NCI-H146 treated with DMSO at 0.1 percent for 48 hours (cell line): ENCODE measurements around the gene PRIM2.
A peak's percentile ranks its signal among the peaks of the same experiment; 100 is the strongest.
"Not testable (repeated sequence)": the region's sequence is repeated elsewhere in the genome, so short reads cannot be mapped to it uniquely, and the experiment has no call there.

ENCODE experiments used
- DNase-seq: peaks from one replicate; lab custom pipeline; 2025; ENCODE audit not compliant: unreplicated experiment; lab: John Stamatoyannopoulos, UW

Gene PRIM2

DNA sequence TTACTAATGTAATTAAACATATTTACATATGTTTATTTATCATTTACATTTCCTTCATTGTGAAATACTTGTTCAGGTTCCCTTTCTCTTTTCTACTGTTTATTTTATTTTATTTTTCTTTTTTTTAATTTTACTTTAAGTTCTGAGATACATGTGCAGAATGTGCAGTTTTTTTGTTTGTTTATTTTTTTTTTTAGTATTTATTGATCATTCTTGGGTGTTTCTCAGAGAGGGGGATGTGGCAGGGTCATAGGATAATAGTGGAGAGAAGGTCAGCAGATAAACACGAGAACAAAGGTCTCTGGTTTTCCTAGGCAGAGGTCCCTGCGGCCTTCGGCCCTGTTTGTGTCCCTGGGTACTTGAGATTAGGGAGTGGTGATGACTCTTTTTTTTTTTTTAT lies 8.7 kb upstream of the PRIM2 start:
- DNase-seq, result not testable (repeated sequence)

DNA sequence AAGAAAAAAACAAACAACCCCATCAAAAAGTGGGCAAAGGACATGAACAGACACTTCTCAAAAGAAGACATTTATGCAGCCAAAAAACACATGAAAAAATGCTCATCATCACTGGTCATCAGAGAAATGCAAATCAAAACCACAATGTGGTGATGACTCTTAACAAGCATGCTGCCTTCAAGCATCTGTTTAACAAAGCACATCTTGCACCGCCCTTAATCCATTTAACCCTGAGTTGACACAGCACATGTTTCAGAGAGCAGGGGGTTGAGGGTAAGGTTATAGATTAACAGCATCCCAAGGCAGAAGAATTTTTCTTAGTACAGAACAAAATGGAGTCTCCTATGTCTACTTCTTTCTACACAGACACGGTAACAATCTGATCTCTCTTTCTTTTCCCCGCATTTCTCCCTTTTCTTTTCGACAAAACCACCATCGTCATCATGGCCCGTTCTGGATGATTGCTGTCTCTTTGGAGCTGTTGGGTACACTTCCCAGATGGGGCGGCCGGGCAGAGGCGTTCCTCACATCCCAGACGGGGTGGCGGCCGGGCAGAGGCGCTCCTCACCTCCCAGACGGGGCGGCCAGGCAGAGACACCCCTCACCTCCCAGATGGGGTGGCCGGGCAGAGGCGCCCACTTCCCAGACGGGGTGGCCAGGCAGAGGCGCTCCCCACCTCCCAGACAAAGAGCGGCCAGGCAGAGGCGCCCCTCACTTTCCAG lies 7.2 kb upstream of the PRIM2 start:
- DNase-seq, result not testable (repeated sequence)

DNA sequence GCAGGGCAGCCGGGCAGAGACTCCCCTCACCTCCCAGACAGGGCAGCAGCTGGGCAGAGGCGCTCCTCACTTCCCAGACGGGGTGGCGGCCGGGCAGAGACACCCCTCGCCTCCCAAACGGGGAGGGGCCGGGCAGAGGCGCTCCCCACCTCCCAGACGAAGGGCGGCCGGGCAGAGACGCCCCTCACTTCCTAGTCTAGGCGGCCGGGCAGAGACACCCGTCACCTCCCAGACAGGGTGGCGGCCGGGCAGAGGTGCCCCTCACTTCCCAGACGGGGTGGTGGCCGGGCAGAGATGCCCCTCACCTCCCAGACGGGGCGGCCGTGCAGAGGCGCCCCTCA lies 6.6 kb upstream of the PRIM2 start:
- DNase-seq, result no peak

DNA sequence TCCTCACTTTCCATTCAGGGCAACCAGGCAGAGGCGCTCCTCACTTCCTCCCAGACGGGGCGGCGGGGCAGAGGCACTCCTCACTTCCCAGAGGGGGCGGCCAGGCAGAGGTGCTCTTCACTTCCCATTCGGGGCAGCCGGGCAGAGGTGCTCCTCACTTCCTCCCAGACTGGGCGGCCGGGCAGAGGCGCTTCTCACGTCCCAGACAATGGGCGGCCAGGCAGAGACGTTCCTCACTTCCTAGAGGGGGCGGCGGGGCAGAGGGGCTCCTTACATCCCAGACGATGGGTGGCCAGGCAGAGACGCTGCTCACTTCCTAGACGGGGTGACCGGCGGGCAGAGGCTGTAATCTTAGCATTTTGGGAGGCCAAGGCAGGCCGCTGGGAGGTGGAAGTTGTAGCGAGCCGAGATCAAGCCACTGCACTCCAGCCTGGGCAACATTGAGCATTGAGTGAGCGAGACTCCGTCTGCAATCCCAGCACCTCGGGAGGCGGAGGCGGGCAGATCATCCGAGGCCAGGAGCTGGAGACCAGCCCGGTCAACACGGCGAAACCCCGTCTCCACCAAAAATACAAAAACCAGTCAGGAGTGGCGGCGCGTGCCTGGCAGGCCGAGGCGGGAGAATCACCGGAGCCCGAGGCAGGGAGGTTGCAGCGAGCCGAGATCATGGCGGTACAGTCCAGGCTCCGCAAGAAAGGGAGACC lies 6.0 kb upstream of the PRIM2 start:
- DNase-seq, result not testable (repeated sequence)

DNA sequence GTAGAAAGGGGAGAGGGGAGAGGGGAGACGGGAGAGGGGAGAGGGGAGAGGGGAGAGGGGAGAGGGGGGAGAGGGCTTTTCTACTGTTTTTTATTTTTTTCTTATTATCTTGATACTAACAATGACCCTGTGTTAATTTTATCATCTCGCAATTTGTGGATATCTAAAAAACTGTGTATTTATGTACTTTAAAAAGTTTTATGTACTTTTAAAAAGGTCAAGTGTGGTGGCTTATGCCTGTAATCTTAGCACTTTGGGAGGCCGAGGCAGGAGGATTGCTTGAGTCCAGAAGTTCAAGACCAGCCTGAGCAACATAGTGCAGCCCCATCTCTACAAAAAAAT lies 5.5 kb upstream of the PRIM2 start:
- DNase-seq, result no peak

DNA sequence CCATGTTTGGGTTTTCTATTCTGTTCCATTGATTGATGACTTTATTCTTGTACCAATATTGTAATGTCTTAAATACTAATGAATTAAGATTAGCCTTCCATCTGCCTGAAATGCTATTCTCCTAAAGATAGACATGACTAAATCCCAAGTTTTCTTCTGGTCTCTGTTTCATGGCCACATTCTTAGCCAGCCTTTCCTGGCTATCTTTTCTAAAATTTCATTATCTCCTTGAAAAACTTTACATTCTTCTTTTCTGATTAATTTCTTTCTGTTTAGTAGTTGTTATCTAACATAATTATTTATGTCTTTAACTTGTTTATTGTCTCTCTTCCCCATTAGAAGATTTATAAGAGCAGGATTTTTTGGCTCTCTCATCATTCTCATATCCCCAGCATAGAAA lies 4.4 kb upstream of the PRIM2 start:
- no peak for DNase-seq

DNA sequence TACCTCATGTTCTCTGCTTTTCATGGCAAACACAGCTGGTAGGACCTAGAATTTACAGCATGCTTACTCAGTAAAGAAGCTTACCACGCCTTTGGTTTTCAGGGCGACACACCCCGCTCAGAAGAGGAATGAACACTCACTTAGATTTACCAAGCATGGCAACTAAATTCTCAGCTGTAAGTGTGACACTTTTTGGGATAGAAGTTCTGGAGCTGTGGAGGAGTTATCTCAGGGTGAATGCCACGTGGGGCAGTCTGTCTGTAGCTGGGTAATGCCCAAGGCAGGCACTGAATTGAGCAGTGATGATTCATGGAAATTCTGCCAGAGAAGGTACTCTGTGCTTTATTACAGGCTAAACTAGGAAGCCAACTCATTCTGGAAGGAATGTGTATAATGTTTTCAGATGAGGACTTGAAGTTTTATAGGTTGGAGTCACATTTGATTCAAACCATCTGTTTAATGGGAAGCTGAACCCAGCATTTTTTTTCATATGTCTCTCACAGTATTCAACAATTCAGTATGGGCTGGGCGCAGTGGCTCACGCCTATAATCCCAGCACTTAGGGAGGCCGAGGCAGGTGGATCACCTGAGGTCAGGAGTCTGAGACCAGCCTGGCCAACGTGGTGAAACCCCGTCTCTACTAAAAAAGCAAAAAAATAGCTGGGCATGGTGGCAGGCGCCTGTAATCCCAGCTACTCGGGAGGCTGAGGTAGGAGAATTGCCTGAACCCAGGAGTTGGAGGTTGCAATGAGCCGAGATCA lies 3.5 kb upstream of the PRIM2 start:
- no peak for DNase-seq

DNA sequence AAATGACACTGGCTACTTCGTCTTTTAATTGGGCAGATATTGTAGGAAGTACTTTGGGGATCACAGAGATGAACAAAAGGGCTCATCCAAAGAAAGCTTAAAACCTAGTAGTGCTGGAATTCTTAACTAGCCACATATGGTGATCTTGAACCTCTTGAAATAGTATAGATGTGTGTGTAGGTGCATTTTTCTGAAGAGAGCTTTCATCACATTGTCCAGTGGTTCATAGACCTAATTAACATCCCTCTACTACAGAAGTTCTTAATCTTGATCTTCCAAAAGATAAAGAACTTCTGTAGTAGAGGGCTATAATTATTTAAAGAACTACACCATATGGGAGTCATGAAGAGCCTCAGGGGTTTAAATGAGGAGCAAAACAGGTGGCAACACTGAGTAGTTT lies 2.3 kb upstream of the PRIM2 start:
- DNase-seq, result no peak

DNA sequence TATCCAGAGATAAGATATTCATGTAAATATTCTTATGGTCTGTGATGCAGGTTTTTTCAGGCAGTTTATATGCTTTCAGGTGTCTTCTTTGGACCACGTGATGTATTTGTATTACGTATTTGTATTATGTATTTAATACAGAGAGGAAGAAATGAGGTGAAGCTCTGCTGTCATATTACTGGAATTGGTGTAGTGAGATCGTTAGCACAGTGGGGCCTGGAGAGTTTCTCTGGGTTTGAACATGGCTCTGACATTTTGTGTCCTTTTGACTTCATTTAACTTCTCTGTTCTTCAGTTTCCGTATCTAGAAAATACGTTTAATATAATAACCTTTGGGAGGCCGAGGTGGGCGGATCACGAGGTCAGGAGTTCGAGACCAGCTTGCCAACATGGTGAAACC lies 1.6 kb upstream of the PRIM2 start:
- DNase-seq, result no peak

DNA sequence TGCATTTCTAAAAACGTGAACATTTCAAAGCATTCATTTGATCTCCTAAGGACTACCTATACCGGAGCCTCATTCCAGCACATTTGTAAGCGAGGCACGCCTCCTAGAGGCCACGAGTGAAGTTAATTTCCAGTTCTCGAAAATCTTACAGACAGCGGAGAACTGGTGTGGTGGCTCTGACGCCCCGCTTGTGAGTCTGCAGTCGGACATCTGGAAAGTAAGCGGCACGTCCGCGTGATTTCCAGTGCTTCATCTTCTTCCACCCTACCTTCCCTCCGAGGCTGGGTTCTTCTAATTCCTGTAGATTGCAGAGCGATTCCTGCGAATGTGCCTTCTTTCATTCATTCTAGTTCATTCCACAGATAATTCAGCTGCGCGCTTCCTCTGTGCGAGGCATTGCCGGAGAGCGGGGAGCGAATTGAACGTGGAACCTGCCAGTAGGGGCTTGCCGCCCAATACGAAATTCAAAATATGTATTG lies 810 bp upstream of the PRIM2 start:
- peak; percentile 69 for DNase-seq

DNA sequence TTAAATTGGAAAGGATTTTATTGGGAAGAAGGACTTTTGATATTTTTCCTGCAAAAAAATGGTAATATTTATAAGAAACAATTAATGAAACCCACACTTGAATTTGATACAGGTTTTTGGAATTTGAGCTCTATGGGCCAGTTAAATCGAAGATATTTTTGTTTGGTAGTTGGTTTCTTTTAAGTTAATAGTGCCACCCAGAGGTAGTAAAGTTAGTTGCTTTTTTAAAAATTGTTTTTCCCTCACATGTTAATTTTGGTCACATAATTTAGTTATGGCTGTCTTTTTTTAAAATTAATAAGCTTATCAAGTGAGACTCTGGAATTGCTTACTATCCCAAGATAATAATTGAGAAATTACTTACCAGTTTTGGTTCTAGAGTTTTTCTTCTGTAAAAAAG lies 7.1 kb downstream of the PRIM2 start:
- DNase-seq, result peak; percentile 8

DNA sequence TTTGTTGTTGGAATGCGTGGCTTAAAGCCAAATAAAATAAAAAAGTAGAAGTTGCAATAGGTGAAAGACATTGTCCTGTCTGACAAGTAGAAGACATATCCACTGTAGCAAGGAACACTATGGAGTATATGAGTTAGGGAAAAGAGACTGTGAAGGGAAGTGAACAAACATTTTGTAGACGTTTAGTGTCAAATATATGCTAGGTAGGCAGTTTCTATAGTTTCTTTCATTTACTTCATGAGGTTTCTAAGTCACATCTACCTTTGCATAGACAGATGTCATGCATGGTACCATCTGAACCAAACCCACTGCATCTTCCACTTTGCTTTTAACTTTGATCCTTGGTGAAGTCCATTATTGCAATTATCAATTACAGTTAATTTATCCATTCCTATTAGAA lies 9.9 kb downstream of the PRIM2 start:
- DNase-seq, result no peak

DNA sequence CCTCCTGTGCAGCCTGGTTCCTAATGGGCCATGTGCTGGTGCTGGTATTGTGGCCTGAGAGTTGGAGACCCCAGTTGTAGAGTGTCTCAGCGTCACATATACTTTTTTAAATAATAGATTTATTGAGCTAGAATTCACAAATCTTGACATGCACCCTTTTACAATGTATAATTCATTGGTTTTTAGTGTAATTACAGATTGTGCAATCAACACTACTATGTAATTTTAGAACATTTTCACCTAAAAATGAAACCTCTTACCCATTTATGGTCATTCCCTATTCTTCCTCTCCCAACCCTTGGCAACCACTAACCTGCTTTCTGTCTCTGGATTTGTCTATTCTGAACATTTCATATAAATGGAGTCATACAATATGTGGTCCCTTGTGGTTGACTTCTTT lies 10.6 kb downstream of the PRIM2 start:
- DNase-seq, result no peak

DNA sequence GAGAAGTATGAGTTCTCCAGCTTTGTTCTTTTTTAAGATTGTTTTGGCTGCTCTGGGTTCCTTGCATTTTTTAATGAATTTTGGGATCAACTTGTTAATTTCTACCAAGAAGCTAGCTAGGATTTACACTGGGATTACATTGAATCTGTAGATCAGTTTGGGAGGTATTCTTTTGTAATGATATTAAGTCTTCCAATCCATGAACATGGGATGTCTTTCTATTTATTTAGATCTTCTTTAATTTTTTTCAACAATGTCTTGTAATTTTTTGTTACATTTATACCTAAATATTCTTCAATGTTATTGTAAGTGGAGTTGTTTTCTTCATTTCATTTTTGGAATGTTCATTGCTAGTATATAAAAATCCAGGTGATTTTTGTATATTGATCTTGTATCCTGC lies 12.5 kb downstream of the PRIM2 start:
- no peak for DNase-seq

DNA sequence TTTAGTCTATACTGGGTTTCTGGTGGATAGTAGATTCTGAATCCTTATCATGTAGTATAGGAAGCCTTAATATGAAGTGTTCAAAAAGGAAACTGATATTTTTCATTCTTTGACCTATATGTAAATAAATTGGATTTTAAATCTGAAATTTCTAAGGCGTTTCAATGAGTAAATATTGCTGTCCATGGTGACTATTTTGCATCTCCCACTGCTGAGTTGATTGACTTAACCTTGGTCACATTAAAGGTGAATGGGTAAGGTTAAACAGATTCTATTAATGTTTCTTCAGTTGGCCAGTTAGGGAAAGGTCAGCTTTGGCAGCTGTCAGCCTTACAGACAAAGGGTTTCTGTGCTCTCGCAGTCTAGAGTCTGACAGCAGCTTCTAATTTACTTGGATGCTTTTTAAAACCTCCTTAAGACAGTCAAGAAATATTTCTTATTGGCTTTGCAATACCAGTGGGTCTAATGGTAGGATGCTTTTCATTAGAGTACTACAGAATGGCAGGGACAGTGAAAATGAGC lies 24.8 kb downstream of the PRIM2 start:
- peak; percentile 27 for DNase-seq

DNA sequence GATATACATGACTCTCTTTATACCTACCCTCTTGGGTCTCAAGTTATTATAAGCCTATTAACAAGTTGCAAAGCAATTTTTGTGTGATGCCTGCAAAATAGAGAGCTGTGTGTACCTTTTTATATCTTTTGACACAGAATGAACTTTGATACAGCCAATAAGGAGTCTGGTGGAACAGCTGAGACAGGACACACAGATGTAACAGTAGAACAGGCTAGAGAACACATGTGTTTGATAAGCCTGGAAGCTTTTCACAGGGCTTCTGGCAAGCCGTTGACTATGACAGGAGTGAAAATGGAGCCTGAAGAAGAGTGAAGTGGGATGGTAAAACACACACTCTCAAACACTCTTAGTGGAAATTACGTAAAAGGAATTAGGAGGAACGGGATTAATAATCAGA lies 25.9 kb downstream of the PRIM2 start:
- DNase-seq, result not testable (repeated sequence)

DNA sequence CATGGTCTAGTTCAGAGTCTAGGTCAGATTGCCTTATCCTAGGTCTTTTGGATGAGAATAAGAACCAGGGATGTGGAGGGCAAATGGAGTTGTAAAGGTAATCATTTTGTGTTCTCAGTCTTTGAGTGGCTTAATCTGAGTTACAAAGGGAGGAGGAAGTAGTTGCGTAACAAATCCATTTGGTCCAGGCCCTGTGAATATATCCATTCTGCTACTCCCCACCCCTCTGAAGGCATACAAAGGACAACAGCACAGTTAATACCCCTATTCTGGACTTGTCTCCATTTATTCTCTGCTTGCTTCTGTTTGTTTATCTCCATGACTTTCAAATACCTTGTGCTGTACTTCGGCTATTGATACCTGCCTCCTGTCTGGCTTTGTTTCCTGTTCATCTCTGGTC lies 29.3 kb downstream of the PRIM2 start:
- DNase-seq, result not testable (repeated sequence)

DNA sequence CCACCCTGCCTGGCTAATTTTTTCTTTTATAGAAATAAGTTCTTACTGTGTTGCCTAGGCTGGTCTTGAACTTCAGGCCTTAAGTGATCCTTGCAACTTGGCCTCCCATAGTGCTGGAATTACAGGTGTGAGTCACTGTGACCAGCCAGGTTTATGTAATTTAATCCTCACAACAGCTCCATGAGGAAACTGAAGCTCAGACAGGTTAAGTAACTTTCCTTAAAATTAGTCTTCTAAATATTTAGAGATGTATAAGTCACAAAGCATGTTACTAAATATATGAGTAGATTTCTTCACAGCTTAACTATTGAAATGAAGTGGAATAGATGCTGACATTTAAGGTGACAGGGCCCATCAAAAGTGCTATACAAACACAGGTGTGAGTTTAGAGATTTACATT lies 30.2 kb downstream of the PRIM2 start:
- not testable (repeated sequence) for DNase-seq

DNA sequence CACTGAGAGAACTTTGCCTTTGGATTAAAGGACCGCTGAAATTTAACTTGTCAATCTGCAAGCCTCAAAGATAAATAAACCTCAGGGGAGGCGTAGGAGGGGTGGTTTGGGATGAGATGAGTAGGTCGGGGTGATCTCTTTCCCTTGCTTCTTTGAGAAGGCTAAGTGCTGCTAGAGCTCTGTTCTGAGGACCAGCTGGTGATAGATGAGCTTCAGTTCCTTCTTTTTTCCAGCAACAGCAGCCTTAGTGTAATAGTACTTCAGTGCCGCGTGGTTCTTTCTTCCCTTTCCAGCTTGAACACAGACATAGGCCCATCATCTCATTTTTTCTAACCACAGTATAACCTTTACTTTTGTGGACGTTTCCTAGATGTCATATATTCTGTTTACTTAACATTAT lies 33.0 kb downstream of the PRIM2 start:
- DNase-seq, result not testable (repeated sequence)

DNA sequence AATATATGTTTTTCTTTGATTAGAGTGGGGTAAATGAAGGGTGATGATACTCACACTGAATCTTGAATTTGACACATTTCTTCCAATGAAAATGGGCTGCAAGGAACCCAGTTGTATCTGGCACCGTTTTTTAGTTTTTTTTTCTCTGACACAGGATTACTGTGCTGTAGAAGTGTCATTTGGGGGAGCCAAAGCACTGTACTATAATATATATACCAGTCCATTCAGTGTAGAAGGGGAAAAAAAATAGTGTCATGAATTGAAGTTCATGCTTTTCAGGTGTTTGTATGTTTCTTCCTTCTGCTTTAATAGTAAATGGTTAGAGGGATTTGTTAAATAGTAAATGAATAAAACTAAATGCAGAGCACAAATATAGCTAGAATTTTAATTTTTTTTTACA lies 35.2 kb downstream of the PRIM2 start:
- DNase-seq, result not testable (repeated sequence)

DNA sequence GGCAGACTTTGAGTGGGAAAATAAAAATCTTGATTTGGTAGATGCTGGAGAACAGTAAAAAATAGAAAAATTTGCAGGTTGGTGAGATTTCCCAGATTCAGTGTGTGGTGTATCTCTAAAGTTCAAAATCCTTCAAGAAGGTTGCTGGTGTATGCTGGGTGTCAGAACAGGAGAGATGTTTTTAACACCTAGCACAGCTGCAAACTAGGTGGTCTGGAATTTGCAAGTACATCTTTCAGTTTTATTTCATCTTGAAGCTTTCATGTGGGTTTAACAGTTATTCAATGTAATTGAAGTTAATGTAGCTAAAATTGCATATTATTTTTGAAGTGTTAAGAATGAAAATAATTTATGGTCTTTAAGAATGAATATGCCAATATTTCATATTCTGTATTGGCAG lies 40.9 kb downstream of the PRIM2 start:
- DNase-seq, result not testable (repeated sequence)

DNA sequence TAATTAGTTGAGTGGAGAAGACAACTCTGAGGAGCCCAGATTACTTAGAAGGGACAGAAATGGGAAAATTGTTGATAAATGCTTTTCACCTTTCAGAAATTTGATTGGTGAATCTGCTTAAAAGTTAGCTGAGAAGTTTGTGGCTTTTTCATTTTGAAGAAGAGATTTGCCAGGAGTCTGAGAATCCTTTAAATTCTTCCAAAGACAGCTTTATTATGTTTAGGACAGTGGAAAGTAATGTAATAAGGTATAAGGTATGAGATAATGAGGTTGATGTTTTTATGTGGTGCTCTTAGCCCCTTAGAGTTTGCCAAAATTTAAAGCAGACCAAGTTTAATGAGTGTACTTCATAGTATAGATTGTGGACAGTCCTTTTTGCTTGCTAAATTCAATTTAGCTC lies 42.3 kb downstream of the PRIM2 start:
- not testable (repeated sequence) for DNase-seq
